Stimulated activated CD4-positive, alpha-beta T cell treated with anti-CD3 and anti-CD28 coated beads, Interleukin-4, amount 100 ng/mL, for 24 hours (primary cell): ENCODE data around the gene OGDH.

Source experiments
- DNase-seq: peaks from one replicate; pipeline ENCODE4 v3.0.0-alpha.2; 2020

Gene OGDH

GRCh38 chr7:44748948-44749731 lies 142.7 kb downstream of the OGDH start:
- DNase-seq = no peak

DNA sequence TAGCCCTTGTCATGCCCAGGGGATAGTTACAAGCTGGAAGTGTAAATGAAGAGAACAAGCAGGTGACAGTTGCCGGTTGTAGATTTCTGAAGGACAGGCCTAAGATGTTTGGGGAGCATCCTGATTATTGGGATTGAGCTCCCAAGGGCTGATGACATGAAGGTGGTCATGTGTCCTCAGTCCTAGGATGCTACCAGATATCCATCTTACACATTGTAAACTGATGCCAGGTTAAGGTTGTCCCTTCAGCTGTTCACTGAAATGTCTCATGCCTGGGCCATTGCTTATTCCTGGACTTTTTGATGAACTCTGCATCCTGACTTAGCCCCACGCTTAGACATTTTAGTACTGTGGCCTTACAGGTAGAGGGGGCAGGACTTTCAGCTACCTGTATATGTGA lies 143.6 kb downstream of the OGDH start:
- no peak for DNase-seq

- DNase-seq = no peak
Measured at GRCh38 chr7:44750424-44750823, 144.0 kb downstream of the OGDH start.

GRCh38 chr7:44750921-44751571 lies 144.6 kb downstream of the OGDH start:
- DNase-seq = peak; percentile 60

- no peak for DNase-seq
Measured at GRCh38 chr7:44752822-44753221, 146.4 kb downstream of the OGDH start.

DNA sequence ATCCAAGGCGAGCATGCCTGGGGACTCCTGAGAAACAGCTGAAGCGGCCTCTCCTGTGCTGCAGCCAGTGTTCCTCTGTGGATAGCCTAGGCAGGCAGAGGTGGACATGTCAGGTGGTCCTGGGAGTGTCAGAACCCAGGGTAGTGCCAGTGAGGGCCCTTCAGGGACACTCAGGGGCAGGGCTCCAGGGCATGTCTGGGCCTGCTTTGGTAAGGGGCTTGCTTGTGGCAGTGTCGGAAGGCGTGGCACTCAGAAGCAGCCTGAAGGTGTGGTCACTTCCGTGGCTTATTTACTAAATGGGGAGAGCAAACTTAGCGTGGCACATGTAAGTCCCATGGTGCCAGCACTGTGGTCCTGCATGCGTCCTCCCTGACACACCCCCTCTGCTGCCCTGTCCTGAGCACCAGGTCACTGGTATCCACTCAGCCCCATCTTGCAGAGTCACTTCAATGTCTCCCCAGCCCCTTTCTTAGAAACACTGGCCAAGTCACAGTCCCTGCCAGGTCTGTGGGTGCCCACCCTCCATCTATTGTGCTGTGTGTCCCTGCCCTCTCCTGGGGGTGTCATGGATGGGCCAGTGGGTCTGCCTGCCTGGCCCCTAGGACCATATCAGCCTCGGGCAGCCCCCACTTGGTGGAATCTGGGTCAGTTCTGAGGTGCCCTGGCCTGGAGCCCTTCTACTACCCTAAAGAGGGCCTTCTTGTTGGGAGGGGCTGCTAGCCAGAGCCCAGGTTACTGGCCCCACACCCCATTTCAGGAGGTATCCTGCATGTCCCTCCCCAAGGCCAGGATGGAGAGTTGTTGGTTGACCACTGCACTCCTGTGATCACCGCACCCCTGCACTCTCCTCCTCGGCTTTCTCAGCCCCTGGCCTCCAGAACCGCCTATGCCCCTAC lies 148.6 kb downstream of the OGDH start:
- DNase-seq = no peak

GRCh38 chr7:44755698-44756627 lies 149.5 kb downstream of the OGDH start:
- no peak for DNase-seq

GRCh38 chr7:44756904-44757303 lies 150.5 kb downstream of the OGDH start:
- DNase-seq = no peak

DNA sequence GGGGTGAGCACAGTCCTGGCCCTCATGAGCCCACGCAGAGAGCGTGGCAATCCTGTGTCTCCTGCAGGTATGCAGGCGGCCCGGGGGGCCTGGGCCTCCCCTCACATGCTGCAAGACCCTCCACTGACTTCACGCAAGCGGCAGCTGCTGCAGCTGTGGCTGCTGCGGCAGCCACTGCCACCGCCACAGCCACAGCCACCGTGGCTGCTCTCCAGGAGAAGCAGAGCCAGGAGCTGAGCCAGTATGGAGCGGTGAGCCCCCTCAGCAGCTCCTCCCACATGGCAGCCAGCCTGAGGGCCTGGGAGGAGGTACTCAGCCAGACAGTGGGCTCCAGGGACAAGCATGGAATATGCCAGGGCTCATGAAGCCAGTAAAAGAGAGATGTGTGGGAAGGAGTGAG lies 150.9 kb downstream of the OGDH start:
- DNase-seq = no peak

GRCh38 chr7:44757739-44758138 lies 151.3 kb downstream of the OGDH start:
- DNase-seq = no peak
